ENCODE data around the gene PCK2. TPM values are rescaled to one million over a fixed set of nuclear protein-coding genes. Genes with fewer than 3 reads are reported as not detected.
"Not testable (repeated sequence)": the region's sequence is repeated elsewhere in the genome, so short reads cannot be mapped to it uniquely, and the experiment has no call there.

Gene PCK2
- total RNA-seq: 55.0 and 62.8 TPM in 2 replicates

GRCh38 chr14:24093901-24094840 lies at the start of gene PCK2:
TSS of gene PCK2 (plus strand) at chr14:24094311. CDS start at chr14:24094406, 95 bp downstream.
- Mint-ChIP-seq H3K27ac (peak within 1 kb of the TSS; percentile 97), H3K36me3 (ENCODE audit: low read depth) (peaks cover 18% of the 10 kb centered on the region), H3K27me3 (ENCODE audit: insufficient read depth) (no peaks in the 10 kb centered on the region), H3K9me3 (no peaks in the 10 kb centered on the region), H3K4me3 (peak within 1 kb of the TSS; percentile 100), H3K4me1 (ENCODE audit: low read depth) (peaks cover 36% of the 10 kb centered on the region)
- intact Hi-C loops (cut with micrococcal nuclease): loop anchor here (1.0 to 5.0 kb wide), 9 partner anchors 13 to 107 kb away; partner anchors contain the start of genes DCAF11, DHRS4L2, IRF9 and NRL
- peak; percentile 70 for DNase-seq (ENCODE audit: low spot score)

DNA sequence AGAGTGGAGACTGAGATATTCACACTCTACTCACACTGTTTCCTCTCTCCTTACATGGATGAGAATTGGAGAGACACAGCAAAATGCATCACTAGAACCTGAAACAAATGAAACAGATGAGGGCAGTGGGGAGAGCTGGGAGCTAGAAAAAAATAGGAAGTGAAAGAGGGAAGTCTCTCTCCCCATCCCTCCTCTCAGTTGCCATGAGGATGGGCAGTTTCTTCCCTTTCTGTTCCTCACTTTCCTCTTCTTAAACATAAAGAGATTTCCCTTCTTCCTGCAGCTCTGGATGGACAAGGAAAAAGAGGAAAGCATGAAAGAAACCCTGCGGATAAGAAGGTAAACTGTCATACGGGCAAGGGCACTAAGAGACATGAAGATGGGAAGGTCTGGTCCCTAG lies 45.1 kb upstream of the PCK2 start:
- intact Hi-C loops (cut with micrococcal nuclease); DNase-seq (ENCODE audit: low spot score); H3K9me3 Mint-ChIP-seq; H3K27ac Mint-ChIP-seq; H3K36me3 Mint-ChIP-seq (ENCODE audit: low read depth); H3K4me3 Mint-ChIP-seq: not testable (repeated sequence)
- Mint-ChIP-seq H3K27me3 (ENCODE audit: insufficient read depth) (peaks cover 22% of the 10 kb centered on the region), H3K4me1 (ENCODE audit: low read depth) (peaks cover 21% of the 10 kb centered on the region)

DNA sequence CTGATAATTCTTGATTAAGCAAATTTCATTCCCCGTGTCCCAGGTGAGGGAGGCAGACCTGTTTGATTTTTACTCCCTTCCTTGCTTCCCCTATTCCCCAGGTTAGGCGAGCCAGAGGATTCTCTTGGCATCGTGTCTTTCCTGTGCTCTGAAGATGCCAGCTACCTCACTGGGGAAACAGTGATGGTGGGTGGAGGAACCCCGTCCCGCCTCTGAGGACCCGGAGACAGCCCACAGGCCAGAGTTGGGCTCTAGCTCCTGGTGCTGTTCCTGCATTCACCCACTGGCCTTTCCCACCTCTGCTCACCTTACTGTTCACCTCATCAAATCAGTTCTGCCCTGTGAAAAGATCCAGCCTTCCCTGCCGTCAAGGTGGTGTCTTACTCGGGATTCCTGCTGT lies 43.4 kb upstream of the PCK2 start:
- peak overlapping the region; percentile 85 for H3K4me3 Mint-ChIP-seq
- peaks cover 18% of the 10 kb centered on the region for H3K27me3 Mint-ChIP-seq (ENCODE audit: insufficient read depth)
- peaks cover 22% of the 10 kb centered on the region for H3K4me1 Mint-ChIP-seq (ENCODE audit: low read depth)
- H3K27ac Mint-ChIP-seq: peak overlapping the region; percentile 68
- H3K36me3 Mint-ChIP-seq (ENCODE audit: low read depth); DNase-seq (ENCODE audit: low spot score); H3K9me3 Mint-ChIP-seq; intact Hi-C loops (cut with micrococcal nuclease): not testable (repeated sequence)

GRCh38 chr14:24051176-24051788 lies 42.8 kb upstream of the PCK2 start:
- intact Hi-C loops (cut with micrococcal nuclease): no loop called here
- Mint-ChIP-seq H3K36me3 (ENCODE audit: low read depth) (peaks cover 2% of the 10 kb centered on the region), H3K27me3 (ENCODE audit: insufficient read depth) (peaks cover 17% of the 10 kb centered on the region), H3K9me3 (no peaks in the 10 kb centered on the region), H3K4me3 (peak overlapping the region; percentile 85), H3K27ac (peak overlapping the region; percentile 68), H3K4me1 (ENCODE audit: low read depth) (peaks cover 22% of the 10 kb centered on the region)
- no peak for DNase-seq (ENCODE audit: low spot score)

- peaks cover 17% of the 10 kb centered on the region for H3K27me3 Mint-ChIP-seq (ENCODE audit: insufficient read depth)
- H3K4me1 Mint-ChIP-seq (ENCODE audit: low read depth): peaks cover 22% of the 10 kb centered on the region
- peak within 1 kb of the TSS; percentile 76 for H3K27ac Mint-ChIP-seq
- H3K9me3 Mint-ChIP-seq: no peaks in the 10 kb centered on the region
- peaks cover 2% of the 10 kb centered on the region for H3K36me3 Mint-ChIP-seq (ENCODE audit: low read depth)
- intact Hi-C loops (cut with micrococcal nuclease): loop anchor here (2.0 kb wide), 2 partner anchors 95 to 109 kb away; partner anchors contain the start of genes IRF9, PSME2 and RNF31
- peak within 1 kb of the TSS; percentile 85 for H3K4me3 Mint-ChIP-seq
- peak; percentile 67 for DNase-seq (ENCODE audit: low spot score)
These were observed 42.1 kb upstream of the PCK2 start, which contains the start of gene CARMIL3 for GRCh38 chr14:24051789-24052655. TSS of gene CARMIL3 (plus strand) at chr14:24052009. CDS start at chr14:24052154, 145 bp downstream.

- Mint-ChIP-seq H3K4me1 (ENCODE audit: low read depth) (peaks cover 22% of the 10 kb centered on the region), H3K36me3 (ENCODE audit: low read depth) (peaks cover 2% of the 10 kb centered on the region), H3K27ac (peak overlapping the region; percentile 76), H3K4me3 (peak overlapping the region; percentile 81), H3K27me3 (ENCODE audit: insufficient read depth) (peaks cover 17% of the 10 kb centered on the region), H3K9me3 (no peaks in the 10 kb centered on the region)
- DNase-seq (ENCODE audit: low spot score): peak; percentile 27
- intact Hi-C loops (cut with micrococcal nuclease): loop anchor here (1.0 to 2.0 kb wide), 9 partner anchors 18 to 108 kb away; partner anchors contain the start of genes CPNE6, DCAF11, IRF9 and NRL
These were observed 41.2 kb upstream of the PCK2 start for GRCh38 chr14:24052656-24053547.

GRCh38 chr14:24053548-24054323 lies 40.4 kb upstream of the PCK2 start:
- no peak for DNase-seq (ENCODE audit: low spot score)
- intact Hi-C loops (cut with micrococcal nuclease): loop anchor here (1.0 to 2.0 kb wide), 9 partner anchors 18 to 107 kb away; partner anchors contain the start of genes CPNE6, DCAF11, IRF9 and NRL
- Mint-ChIP-seq H3K27me3 (ENCODE audit: insufficient read depth) (peaks cover 15% of the 10 kb centered on the region), H3K4me3 (peak overlapping the region; percentile 81), H3K9me3 (no peaks in the 10 kb centered on the region), H3K27ac (peak overlapping the region; percentile 76), H3K4me1 (ENCODE audit: low read depth) (peaks cover 27% of the 10 kb centered on the region), H3K36me3 (ENCODE audit: low read depth) (peaks cover 2% of the 10 kb centered on the region)

DNA sequence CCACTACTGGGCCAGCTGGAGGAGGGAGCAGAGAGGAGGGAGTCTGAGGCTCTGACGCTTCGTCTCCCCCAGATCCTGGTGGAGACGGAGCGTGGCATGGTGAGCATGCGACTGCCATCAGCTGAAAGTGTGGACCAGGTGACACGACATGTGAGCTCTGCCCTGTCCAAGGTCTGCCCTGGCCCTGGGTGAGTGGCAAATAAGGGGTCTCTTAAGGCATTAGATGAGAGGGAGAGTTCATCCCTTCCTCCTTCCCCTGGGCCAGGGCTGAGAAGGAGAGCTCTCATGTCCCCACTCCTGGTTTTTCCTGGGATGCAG lies 39.8 kb upstream of the PCK2 start:
- Mint-ChIP-seq H3K4me3 (no peak overlapping the region), H3K4me1 (ENCODE audit: low read depth) (peaks cover 27% of the 10 kb centered on the region), H3K27ac (no peak overlapping the region), H3K27me3 (ENCODE audit: insufficient read depth) (peaks cover 11% of the 10 kb centered on the region), H3K36me3 (ENCODE audit: low read depth) (peaks cover 2% of the 10 kb centered on the region), H3K9me3 (no peaks in the 10 kb centered on the region)
- intact Hi-C loops (cut with micrococcal nuclease): no loop called here
- DNase-seq (ENCODE audit: low spot score): no peak

GRCh38 chr14:24054646-24055045 lies 39.5 kb upstream of the PCK2 start:
- no peak for DNase-seq (ENCODE audit: low spot score)
- Mint-ChIP-seq H3K27me3 (ENCODE audit: insufficient read depth) (peaks cover 11% of the 10 kb centered on the region), H3K36me3 (ENCODE audit: low read depth) (peaks cover 2% of the 10 kb centered on the region), H3K4me3 (no peak overlapping the region), H3K4me1 (ENCODE audit: low read depth) (peaks cover 27% of the 10 kb centered on the region), H3K9me3 (no peaks in the 10 kb centered on the region), H3K27ac (no peak overlapping the region)
- intact Hi-C loops (cut with micrococcal nuclease): no loop called here

- Mint-ChIP-seq H3K9me3 (no peaks in the 10 kb centered on the region), H3K4me1 (ENCODE audit: low read depth) (peaks cover 24% of the 10 kb centered on the region), H3K27me3 (ENCODE audit: insufficient read depth) (peaks cover 5% of the 10 kb centered on the region), H3K36me3 (ENCODE audit: low read depth) (no peaks in the 10 kb centered on the region), H3K27ac (peak overlapping the region; percentile 38), H3K4me3 (no peak overlapping the region)
- DNase-seq (ENCODE audit: low spot score): no peak
- intact Hi-C loops (cut with micrococcal nuclease): no loop called here
These were observed 37.9 kb upstream of the PCK2 start for GRCh38 chr14:24055971-24056799.
